NCI-H69 (cell line): ENCODE data around the gene MDM1.

ENCODE experiments used
- DNase-seq: peaks from one replicate; lab custom pipeline; 2025; lab: John Stamatoyannopoulos, UW

Gene MDM1

GRCh38 chr12:68356986-68357385 lies 24.8 kb upstream of the MDM1 start:
- no peak for DNase-seq

- peak; percentile 23 for DNase-seq
Measured at GRCh38 chr12:68356060-68356695, 24.0 kb upstream of the MDM1 start.

GRCh38 chr12:68354977-68355541 lies 22.9 kb upstream of the MDM1 start:
- no peak for DNase-seq

- peak; percentile 36 for DNase-seq
Measured at GRCh38 chr12:68352067-68352466, 19.9 kb upstream of the MDM1 start.

GRCh38 chr12:68350753-68351152 lies 18.6 kb upstream of the MDM1 start:
- peak; percentile 33 for DNase-seq

GRCh38 chr12:68349921-68350606 lies 17.9 kb upstream of the MDM1 start:
- DNase-seq = peak; percentile 98

GRCh38 chr12:68349220-68349621 lies 17.1 kb upstream of the MDM1 start:
- DNase-seq = peak; percentile 80

GRCh38 chr12:68348419-68348818 lies 16.3 kb upstream of the MDM1 start:
- DNase-seq = no peak

- DNase-seq = no peak
Measured at GRCh38 chr12:68345763-68346162, 13.6 kb upstream of the MDM1 start.

GRCh38 chr12:68344126-68344525 lies 12.0 kb upstream of the MDM1 start:
- DNase-seq = no peak

GRCh38 chr12:68342966-68343365 lies 10.8 kb upstream of the MDM1 start:
- DNase-seq = peak; percentile 88

GRCh38 chr12:68341822-68342221 lies 9.7 kb upstream of the MDM1 start:
- DNase-seq = no peak

- DNase-seq = no peak
Measured at GRCh38 chr12:68340404-68341270, 8.5 kb upstream of the MDM1 start.

GRCh38 chr12:68336889-68337303 lies 4.7 kb upstream of the MDM1 start:
- DNase-seq = peak; percentile 96

- DNase-seq = no peak
Measured at GRCh38 chr12:68335462-68335861, 3.3 kb upstream of the MDM1 start.

GRCh38 chr12:68334132-68334531 lies 2.0 kb upstream of the MDM1 start:
- peak; percentile 77 for DNase-seq

- no peak for DNase-seq
Measured at GRCh38 chr12:68332728-68333630, 817 bp upstream of the MDM1 start.

- DNase-seq = peak; percentile 25
Measured at GRCh38 chr12:68331500-68331868, 678 bp downstream of the MDM1 start.

GRCh38 chr12:68327896-68328295 lies 4.3 kb downstream of the MDM1 start:
- peak; percentile 39 for DNase-seq

GRCh38 chr12:68326716-68327115 lies 5.4 kb downstream of the MDM1 start:
- no peak for DNase-seq

GRCh38 chr12:68325966-68326365 lies 6.2 kb downstream of the MDM1 start:
- DNase-seq = no peak

- DNase-seq = no peak
Measured at GRCh38 chr12:68324531-68324930, 7.6 kb downstream of the MDM1 start.
